Thoracic aorta (tissue), 2 donors: ENCODE results near the gene LOXL3. TPM values are rescaled to one million over a fixed set of nuclear protein-coding genes. Genes with fewer than 3 reads are reported as not detected.

Source experiments
- ATAC-seq: fragments of 150-250 bp; one replicate; pipeline ENCODE4 v1.8.0; 2017; ENCODE audit warnings: low read depth; ENCODE audit not compliant: insufficient number of reproducible peaks, low FRiP score
- DNase-seq: peaks from one replicate; pipeline ENCODE4 v3.0.0-alpha.2; 2020; ENCODE audit warnings: low spot score
- H3K27ac ChIP-seq, 2 donors: fragments of 200-600 bp; sonication (generic); 1 replicate in 1 of 2; 2 replicates in 1 of 2; pipeline ENCODE4 v1.5.1; 2016; ENCODE audit warnings: mild to moderate bottlenecking in 2 of 2, moderate library complexity in 2 of 2
- H3K27me3 ChIP-seq: fragments of 200-600 bp; sonication (generic); replicated peaks from 2 replicates; pipeline ENCODE4 v1.6.0; 2016; ENCODE audit warnings: mild to moderate bottlenecking; ENCODE audit not compliant: insufficient read depth
- H3K36me3 ChIP-seq: fragments of 200-600 bp; sonication (generic); one replicate; pipeline ENCODE4 v1.5.1; 2016
- H3K4me1 ChIP-seq, 2 donors: fragments of 200-600 bp; sonication (generic); 1 replicate in 1 of 2; 2 replicates in 1 of 2; pipeline versions ENCODE4 v1.5.1 to v1.6.0; 2016; ENCODE audit warnings: low read depth in 2 of 2, mild to moderate bottlenecking in 1 of 2; ENCODE audit not compliant: control insufficient read depth in 1 of 2
- H3K4me3 ChIP-seq: fragments of 200-600 bp; sonication (generic); 2 replicates; pipeline ENCODE4 v1.5.1; 2016; ENCODE audit warnings: mild to moderate bottlenecking
- H3K9me3 ChIP-seq: fragments of 200-600 bp; sonication (generic); 2 replicates; pipeline ENCODE4 v1.5.1; 2016
- CTCF ChIP-seq: fragments of 200-600 bp; sonication (generic); IDR thresholded peaks from one replicate; pipeline ENCODE4 v1.5.1; 2019; ENCODE audit warnings: antibody characterized with exemption
- total RNA-seq, 2 donors: library from RNA; depleted of rRNA; stranded (reverse); fragments of >200 nt; gene quantifications; one replicate each; pipeline versions ENCODE4 v1.1.0 to v1.2.3, GENCODE V29; 2016

LOXL3 gene
- total RNA-seq, 2 donors from 2014 or later = 16.6 to 24.9 TPM

- no peaks in the 10 kb centered on the region for H3K9me3 ChIP-seq
- no peak for DNase-seq
- no peaks in the 10 kb centered on the region for H3K4me1 ChIP-seq
- H3K4me3 ChIP-seq = no peak overlapping the region
- no peak overlapping the region for H3K27ac ChIP-seq
- TF ChIP-seq CTCF = no peak
- no peaks in the 10 kb centered on the region for H3K27me3 ChIP-seq
- ATAC-seq = no peak
- H3K36me3 ChIP-seq = no peaks in the 10 kb centered on the region
These were observed 10.8 kb downstream of the LOXL3 start for GRCh38 chr2:74542978-74543377.

GRCh38 chr2:74540291-74540690 is 13.5 kb downstream of the LOXL3 start:
- no peaks in the 10 kb centered on the region for H3K9me3 ChIP-seq
- ATAC-seq (no peak), DNase-seq (no peak)
- no peaks in the 10 kb centered on the region for H3K4me1 ChIP-seq
- no peaks in the 10 kb centered on the region for H3K27me3 ChIP-seq
- H3K4me3 ChIP-seq = no peak overlapping the region
- H3K27ac ChIP-seq = no peak overlapping the region
- H3K36me3 ChIP-seq = no peaks in the 10 kb centered on the region
- no peak for TF ChIP-seq CTCF

GRCh38 chr2:74538881-74539339 is 14.8 kb downstream of the LOXL3 start:
- DNase-seq = no peak
- no peaks in the 10 kb centered on the region for H3K27me3 ChIP-seq
- no peaks in the 10 kb centered on the region for H3K4me1 ChIP-seq
- peaks cover 2% of the 10 kb centered on the region for H3K36me3 ChIP-seq
- no peak for ATAC-seq
- H3K27ac ChIP-seq = no peak overlapping the region
- no peaks in the 10 kb centered on the region for H3K9me3 ChIP-seq
- TF ChIP-seq CTCF = no peak
- no peak overlapping the region for H3K4me3 ChIP-seq

- TF ChIP-seq CTCF = no peak
- no peaks in the 10 kb centered on the region for H3K27me3 ChIP-seq
- H3K4me3 ChIP-seq = no peak overlapping the region
- H3K4me1 ChIP-seq = no peaks in the 10 kb centered on the region
- H3K27ac ChIP-seq = no peak overlapping the region
- peaks cover 15% of the 10 kb centered on the region for H3K36me3 ChIP-seq
- DNase-seq = no peak
- H3K9me3 ChIP-seq = no peaks in the 10 kb centered on the region
- ATAC-seq = no peak
These were observed 16.6 kb downstream of the LOXL3 start for GRCh38 chr2:74537140-74537539.

- H3K9me3 ChIP-seq = no peaks in the 10 kb centered on the region
- H3K4me1 ChIP-seq = peaks cover 0 to 4% of the 10 kb centered on the region in 2 donors
- ATAC-seq (no peak), DNase-seq (no peak)
- H3K27ac ChIP-seq = no peak overlapping the region
- no peaks in the 10 kb centered on the region for H3K27me3 ChIP-seq
- no peak for TF ChIP-seq CTCF
- H3K36me3 ChIP-seq = peaks cover 15% of the 10 kb centered on the region
- H3K4me3 ChIP-seq = no peak overlapping the region
These were observed 17.4 kb downstream of the LOXL3 start for GRCh38 chr2:74536166-74536950.
